H9 (cell line): ENCODE data around the gene MKRN1. TPM values are rescaled to one million over a fixed set of nuclear protein-coding genes. Genes with fewer than 3 reads are reported as not detected.

Experiments used
- DNase-seq: peaks from one replicate; pipeline ENCODE4 v3.0.0-alpha.2; 2017
- H2AFZ ChIP-seq: one replicate; pipeline ENCODE4 v1.6.1; 2013; ENCODE audit warnings: mild to moderate bottlenecking, low read length, control low read depth, moderate library complexity
- H2AK5ac ChIP-seq: 2 replicates; pipeline ENCODE4 v1.6.1; 2013; ENCODE audit warnings: low read length, control low read depth, mixed read lengths; ENCODE audit not compliant: insufficient read length
- H2BK120ac ChIP-seq: one replicate; pipeline ENCODE4 v1.6.1; 2013; ENCODE audit warnings: low read depth, mild to moderate bottlenecking, low read length, control low read depth, inconsistent platforms; ENCODE audit not compliant: poor library complexity, severe bottlenecking
- H2BK12ac ChIP-seq: 2 replicates; pipeline ENCODE4 v1.6.1; 2013; ENCODE audit warnings: low read length, control low read depth, mixed read lengths, low read depth; ENCODE audit not compliant: insufficient read length
- H2BK15ac ChIP-seq: 2 replicates; pipeline ENCODE4 v1.6.1; 2013; ENCODE audit warnings: low read depth, low read length, control low read depth
- H2BK20ac ChIP-seq: one replicate; pipeline ENCODE4 v1.6.1; 2013; ENCODE audit warnings: low read depth, mild to moderate bottlenecking, low read length, control low read depth, inconsistent platforms; ENCODE audit not compliant: poor library complexity, severe bottlenecking
- H2BK5ac ChIP-seq: 2 replicates; pipeline ENCODE4 v1.6.1; 2013; ENCODE audit warnings: low read length, control low read depth, mixed read lengths; ENCODE audit not compliant: insufficient read length
- H3K14ac ChIP-seq: 2 replicates; pipeline ENCODE4 v1.6.1; 2013; ENCODE audit warnings: low read length, control low read depth; ENCODE audit not compliant: insufficient read depth
- H3K18ac ChIP-seq: 2 replicates; pipeline ENCODE4 v1.6.1; 2013; ENCODE audit warnings: low read depth, mild to moderate bottlenecking, mixed read lengths, low read length, control low read depth; ENCODE audit not compliant: insufficient read length
- H3K23ac ChIP-seq: 2 replicates; pipeline ENCODE4 v1.6.1; 2013; ENCODE audit warnings: low read length, control low read depth, mixed read lengths, low read depth; ENCODE audit not compliant: insufficient read length
- H3K23me2 ChIP-seq: 2 replicates; pipeline ENCODE4 v1.6.1; 2013; ENCODE audit warnings: low read depth, mild to moderate bottlenecking, mixed read lengths, low read length, control low read depth; ENCODE audit not compliant: insufficient read length, poor library complexity, severe bottlenecking
- H3K27ac ChIP-seq: 2 replicates; pipeline ENCODE4 v1.5.1; 2013; ENCODE audit warnings: low read length, control low read depth, mixed read lengths, low read depth; ENCODE audit not compliant: insufficient read length
- H3K27me3 ChIP-seq: 2 replicates; pipeline ENCODE4 v1.6.1; 2013; ENCODE audit warnings: low read length, control low read depth, inconsistent platforms; ENCODE audit not compliant: insufficient read depth
- H3K4ac ChIP-seq: 2 replicates; pipeline ENCODE4 v1.6.1; 2013; ENCODE audit warnings: low read depth, mild to moderate bottlenecking, control low read depth, inconsistent platforms, low read length, moderate library complexity
- H3K4me1 ChIP-seq: 2 replicates; pipeline ENCODE4 v1.6.1; 2013; ENCODE audit warnings: low read length, control low read depth, inconsistent platforms; ENCODE audit not compliant: insufficient read depth
- H3K4me2 ChIP-seq: 2 replicates; pipeline ENCODE4 v1.6.1; 2013; ENCODE audit warnings: low read length, control low read depth, mixed read lengths; ENCODE audit not compliant: insufficient read length, insufficient read depth
- H3K56ac ChIP-seq: 2 replicates; pipeline ENCODE4 v1.6.1; 2013; ENCODE audit warnings: low read depth, mild to moderate bottlenecking, mixed read lengths, low read length, control low read depth; ENCODE audit not compliant: insufficient read length
- H3K79me1 ChIP-seq: 2 replicates; pipeline ENCODE4 v1.6.1; 2013; ENCODE audit warnings: low read depth, mild to moderate bottlenecking, moderate library complexity, low read length, control low read depth, inconsistent platforms; ENCODE audit not compliant: insufficient read depth, poor library complexity, severe bottlenecking
- H3K79me2 ChIP-seq: 2 replicates; pipeline ENCODE4 v1.6.1; 2013; ENCODE audit warnings: low read length, control low read depth, inconsistent platforms; ENCODE audit not compliant: insufficient read depth
- H3K9ac ChIP-seq: 2 replicates; pipeline ENCODE4 v1.6.1; 2013; ENCODE audit warnings: low read length, control low read depth, mixed read lengths; ENCODE audit not compliant: insufficient read length; ENCODE audit errors: extremely low read depth
- H3K9me3 ChIP-seq: one replicate; pipeline ENCODE4 v1.6.1; 2013; ENCODE audit warnings: low read depth, low read length, inconsistent platforms; ENCODE audit not compliant: control insufficient read depth
- H3T11ph ChIP-seq: one replicate; pipeline ENCODE4 v1.6.1; 2013; ENCODE audit warnings: mild to moderate bottlenecking, low read length, control low read depth, inconsistent platforms
- H4K20me1 ChIP-seq: one replicate; pipeline ENCODE4 v1.6.1; 2013; ENCODE audit not compliant: control insufficient read depth, insufficient read length, insufficient read depth
- H4K5ac ChIP-seq: 2 replicates; pipeline ENCODE4 v1.6.1; 2013; ENCODE audit warnings: low read depth, mild to moderate bottlenecking, mixed read lengths, low read length, control low read depth; ENCODE audit not compliant: insufficient read length
- H4K8ac ChIP-seq: replicated peaks from 2 replicates; pipeline ENCODE4 v1.6.1; 2013; ENCODE audit warnings: low read length, control low read depth, mixed read lengths, low read depth; ENCODE audit not compliant: insufficient read length
- H4K91ac ChIP-seq: 2 replicates; pipeline ENCODE4 v1.6.1; 2013; ENCODE audit warnings: low read depth, mild to moderate bottlenecking, moderate library complexity, mixed read lengths, low read length, control low read depth; ENCODE audit not compliant: insufficient read length
- H3K27ac Mint-ChIP-seq, 3 experiments: 2 replicates in 2 of 3; 3 replicates in 1 of 3; pipeline ENCODE4 v1.8.0; 2020 to 2021; ENCODE audit warnings: mixed read lengths in 3 of 3, mild to moderate bottlenecking in 1 of 3, moderate library complexity in 1 of 3
- H3K27me3 Mint-ChIP-seq: 2 replicates; pipeline ENCODE4 v1.8.0; 2021; ENCODE audit warnings: low read depth, mild to moderate bottlenecking, moderate library complexity, mixed read lengths
- H3K36me3 Mint-ChIP-seq, 3 experiments: 2 replicates in 2 of 3; 3 replicates in 1 of 3; pipeline ENCODE4 v1.8.0; 2020 to 2021; ENCODE audit warnings: low read depth in 3 of 3, mixed read lengths in 3 of 3; ENCODE audit not compliant: insufficient read depth in 1 of 3
- H3K4me1 Mint-ChIP-seq, 2 experiments: 2 replicates each; pipeline ENCODE4 v1.8.0; 2020; ENCODE audit warnings: mixed read lengths in 2 of 2
- H3K4me3 Mint-ChIP-seq, 2 experiments: 2 replicates in 1 of 2; 3 replicates in 1 of 2; pipeline ENCODE4 v1.8.0; 2020 to 2021; ENCODE audit warnings: mild to moderate bottlenecking in 2 of 2, mixed read lengths in 2 of 2, moderate library complexity in 1 of 2
- H3K9me3 Mint-ChIP-seq, 2 experiments: 2 replicates in 1 of 2; 3 replicates in 1 of 2; pipeline ENCODE4 v1.8.0; 2020; ENCODE audit warnings: mild to moderate bottlenecking in 2 of 2, mixed read lengths in 2 of 2, moderate library complexity in 1 of 2
- CTCF ChIP-seq: fragments of 200-600 bp; sonication (generic); conservative IDR thresholded peaks from 3 replicates; pipeline ENCODE4 v1.8.0; 2021; ENCODE audit warnings: antibody characterized with exemption, mild to moderate bottlenecking
- whole genome bisulfite sequencing: extraction: QIAGEN DNeasy Blood & Tissue Kit; methylation state at CpG from one replicate; pipeline ENCODE4 v1.1.7; 2013; ENCODE audit warnings: missing lambda C conversion rate, low lambda C conversion rate, mixed read lengths; ENCODE audit not compliant: insufficient read length; ENCODE audit errors: extremely low coverage; 5-methylcytosine and 5-hydroxymethylcytosine counted together
- total RNA-seq: library from RNA; stranded (reverse); gene quantifications from 2 replicates; pipeline ENCODE4 v1.2.1, GENCODE V29; 2021

Gene MKRN1
- total RNA-seq, 1 experiment from 2014 or later = 106 TPM

DNA sequence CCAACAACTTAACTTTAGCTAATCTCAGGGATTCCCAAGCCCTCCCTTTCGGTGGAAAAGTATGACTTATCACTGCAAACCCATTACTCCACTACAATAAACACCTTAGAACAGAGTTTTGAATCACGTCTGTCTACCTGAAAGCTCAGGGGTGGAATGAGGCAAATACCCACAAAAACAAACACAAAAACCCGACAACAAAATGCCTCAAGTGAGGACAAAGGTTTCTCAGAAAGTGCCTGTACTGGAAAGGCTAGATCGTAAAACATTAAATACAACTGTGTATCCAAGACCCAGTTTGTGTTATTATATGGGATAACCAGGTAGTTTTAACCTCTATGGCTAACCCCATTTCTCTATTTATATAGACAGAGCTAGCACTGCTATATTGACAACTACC lies 26.0 kb downstream of the MKRN1 start:
- peaks cover 35 to 48% (median 47%) of the 10 kb centered on the region in 3 experiments for H3K36me3 Mint-ChIP-seq
- Histone ChIP-seq H2AFZ (no peak overlapping the region), H2BK12ac (no peak overlapping the region), H3T11ph (no peak overlapping the region), H3K27ac (no peak overlapping the region), H3K4ac (no peak overlapping the region), H2BK15ac (no peak overlapping the region), H4K91ac (no peak overlapping the region), H3K18ac (no peak overlapping the region), H4K20me1 (no peaks in the 10 kb centered on the region), H3K27me3 (no peaks in the 10 kb centered on the region), H2BK20ac (no peak overlapping the region), H3K14ac (no peak overlapping the region), H2BK120ac (no peak overlapping the region), H3K23ac (no peak overlapping the region), H3K79me2 (no peaks in the 10 kb centered on the region), H3K4me2 (no peak overlapping the region), H4K5ac (no peak overlapping the region), H2BK5ac (no peak overlapping the region), H3K9me3 (no peaks in the 10 kb centered on the region), H4K8ac (no peak overlapping the region), H3K4me1 (peaks cover 35% of the 10 kb centered on the region), H3K56ac (no peak overlapping the region), H3K79me1 (peaks cover 2% of the 10 kb centered on the region), H3K9ac (no peak overlapping the region), H3K23me2 (no peaks in the 10 kb centered on the region), H2AK5ac (no peak overlapping the region)
- H3K4me3 Mint-ChIP-seq = no peak overlapping the region
- TF ChIP-seq CTCF = no peak
- no CpG with 5 or more reads among the region's 4 CpGs for WGBS
- no peaks in the 10 kb centered on the region for H3K9me3 Mint-ChIP-seq
- H3K4me1 Mint-ChIP-seq = peaks cover 86 to 87% of the 10 kb centered on the region in 2 experiments
- DNase-seq = no peak
- no peaks in the 10 kb centered on the region for H3K27me3 Mint-ChIP-seq
- H3K27ac Mint-ChIP-seq = peak overlapping the region in 2 of 3 experiments; percentile 41 to 80; a peak in 3 of 7 replicates
